ENCODE measurements around the gene ELOA2.
"Not testable (repeated sequence)": the region's sequence is repeated elsewhere in the genome, so short reads cannot be mapped to it uniquely, and the experiment has no call there.

Gene ELOA2

DNA sequence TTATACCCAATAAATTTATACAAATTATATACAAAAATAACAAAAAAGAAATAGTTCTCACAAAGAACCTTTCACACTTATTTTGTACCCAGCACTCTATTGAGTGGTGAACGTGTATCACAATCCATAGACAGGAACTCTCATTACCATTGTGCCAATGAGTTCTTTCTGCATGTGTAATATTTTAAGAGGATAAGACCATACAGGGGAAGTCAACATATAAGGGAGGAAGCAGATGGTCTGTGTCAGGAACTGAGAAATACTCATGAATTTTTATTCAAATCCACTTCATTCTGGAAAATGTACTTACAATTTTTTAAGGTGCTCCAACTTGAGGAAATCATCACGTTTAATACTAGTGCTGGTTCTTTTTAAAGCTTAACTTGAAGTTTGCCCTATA lies 27.1 kb upstream of the ELOA2 start:
- no peak for TF ChIP-seq CTCF (IDR thresholded peaks at IDR 0.05)
- no peak for TF ChIP-seq ZFX (IDR thresholded peaks at IDR 0.05; ENCODE audit: borderline replicate concordance)

DNA sequence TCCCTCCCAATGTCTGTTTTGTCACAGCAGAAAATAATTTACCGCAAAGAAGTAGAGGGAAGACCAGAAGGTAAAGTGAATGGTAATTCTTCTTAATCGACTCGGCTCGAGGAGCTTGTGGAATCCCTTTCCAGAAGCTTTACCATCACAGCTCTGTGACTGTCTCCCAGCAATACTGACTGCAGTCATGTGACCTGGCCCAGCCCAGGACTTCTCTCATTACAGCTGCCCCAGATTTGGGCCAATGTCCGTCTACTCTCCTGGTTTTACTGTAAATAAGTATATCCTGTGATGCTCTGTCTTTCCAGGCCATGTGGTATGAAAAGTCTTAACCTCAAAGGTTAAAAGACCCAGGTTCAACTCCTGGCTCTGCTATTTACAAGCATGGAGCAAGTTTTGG lies 18.9 kb upstream of the ELOA2 start:
- TF ChIP-seq CTCF (IDR thresholded peaks at IDR 0.05), result no peak
- TF ChIP-seq ZFX (IDR thresholded peaks at IDR 0.05; ENCODE audit: borderline replicate concordance), result no peak
- no peak overlapping the region for H3K27ac ChIP-seq

More for the DNA sequence above, 27.1 kb upstream of the ELOA2 start:
- H3K27ac ChIP-seq, result no peak overlapping the region

GRCh38 chr18:47050468-47050867 lies 15.0 kb upstream of the ELOA2 start:
- TF ChIP-seq ZFX (IDR thresholded peaks at IDR 0.05; ENCODE audit: borderline replicate concordance) (no peak), CTCF (IDR thresholded peaks at IDR 0.05) (peak; percentile 81)
- H3K27ac ChIP-seq, result no peak overlapping the region

- TF ChIP-seq ZFX (IDR thresholded peaks at IDR 0.05; ENCODE audit: borderline replicate concordance), result no peak
- TF ChIP-seq CTCF (IDR thresholded peaks at IDR 0.05), result no peak
- H3K27ac ChIP-seq, result no peak overlapping the region
Observed at GRCh38 chr18:47040982-47041381, 5.6 kb upstream of the ELOA2 start.

GRCh38 chr18:47036927-47037578 lies 1.6 kb upstream of the ELOA2 start:
- no peak overlapping the region for H3K27ac ChIP-seq
- TF ChIP-seq ZFX (IDR thresholded peaks at IDR 0.05; ENCODE audit: borderline replicate concordance), result no peak
- no peak for TF ChIP-seq CTCF (IDR thresholded peaks at IDR 0.05)

GRCh38 chr18:47036298-47036874 lies 965 bp upstream of the ELOA2 start:
- no peak overlapping the region for H3K27ac ChIP-seq
- TF ChIP-seq ZFX (IDR thresholded peaks at IDR 0.05; ENCODE audit: borderline replicate concordance) (no peak), CTCF (IDR thresholded peaks at IDR 0.05) (peak; percentile 81)

GRCh38 chr18:47034591-47034990 lies 830 bp downstream of the ELOA2 start:
- not testable (repeated sequence) for H3K27ac ChIP-seq

DNA sequence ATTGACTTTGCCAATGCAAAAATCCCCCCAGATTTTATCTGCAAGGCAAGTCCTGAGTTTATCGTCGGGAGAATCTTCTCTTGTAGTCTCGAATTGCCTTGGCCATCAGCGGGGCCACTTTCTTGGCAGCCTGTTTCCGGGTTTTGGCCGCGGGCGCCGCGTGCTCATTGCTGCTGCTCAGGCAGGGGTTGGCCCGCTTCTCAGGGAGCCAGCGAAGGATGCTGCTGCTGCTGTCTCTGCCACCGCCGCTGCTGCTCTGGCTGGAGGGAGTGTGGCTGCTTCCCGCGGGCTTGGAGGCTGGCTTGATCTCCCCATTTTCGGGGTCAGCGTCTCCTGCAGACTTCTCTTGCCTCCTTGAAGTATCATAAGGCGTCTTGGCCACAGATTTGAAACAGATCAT lies 2.5 kb downstream of the ELOA2 start:
- no peak overlapping the region for H3K27ac ChIP-seq
- no peak for TF ChIP-seq ZFX (IDR thresholded peaks at IDR 0.05; ENCODE audit: borderline replicate concordance)
- TF ChIP-seq CTCF (IDR thresholded peaks at IDR 0.05), result no peak

GRCh38 chr18:47030887-47031286 lies 4.5 kb downstream of the ELOA2 start:
- not testable (repeated sequence) for H3K27ac ChIP-seq

DNA sequence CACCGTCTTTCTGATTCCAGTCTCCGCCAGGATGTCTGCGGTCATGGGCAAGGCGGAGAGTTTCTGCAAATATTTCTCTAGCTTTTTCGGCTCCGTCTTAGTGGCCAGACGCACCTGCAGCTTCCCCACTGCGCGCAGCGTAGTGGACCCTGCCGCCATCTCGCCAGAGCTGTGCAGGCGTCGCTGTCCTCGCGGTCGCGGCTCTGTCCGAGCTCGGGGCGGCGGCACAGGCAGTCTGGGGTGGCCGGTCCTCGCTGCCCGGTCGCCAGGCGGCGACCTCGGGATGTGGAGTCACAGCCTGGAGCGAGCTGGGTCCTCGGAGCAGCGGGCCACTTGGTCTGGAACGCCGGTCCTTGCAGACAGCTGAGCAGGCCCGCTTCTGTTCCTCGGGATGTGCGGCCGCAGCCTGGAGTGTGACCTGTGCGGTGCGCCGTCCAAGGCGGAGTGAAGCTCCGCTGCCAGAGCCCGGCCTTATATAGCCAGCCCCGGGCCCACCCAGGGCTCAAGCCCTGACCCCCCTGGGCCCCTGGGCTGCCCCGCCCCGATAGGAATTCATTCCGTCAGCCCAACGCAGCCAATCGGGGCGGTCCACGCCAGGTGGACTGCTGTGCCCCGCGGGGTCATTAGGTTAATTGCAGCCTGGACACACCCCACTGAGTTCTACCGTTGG lies 5.6 kb downstream of the ELOA2 start:
- H3K27ac ChIP-seq, result not testable (repeated sequence)

GRCh38 chr18:47028738-47029137 lies 6.7 kb downstream of the ELOA2 start:
- H3K27ac ChIP-seq, result not testable (repeated sequence)

All from 22Rv1 (cell line).